Loucy (cell line): Measurements from ENCODE around the gene ATE1.

Experiments
- EZH2phosphoT487 ChIP-seq: fragments of 200-600 bp; IDR thresholded peaks from 2 replicates; pipeline ENCODE4 v1.6.1; 2018; ENCODE audit warnings: antibody characterized with exemption, mild to moderate bottlenecking, moderate library complexity, borderline replicate concordance
- TF ChIP-seq, protein P1 (sequence below): fragments of 200-600 bp; sonication (generic); conservative IDR thresholded peaks from 2 replicates; pipeline ENCODE4 v1.5.1; 2014; ENCODE audit warnings: mild to moderate bottlenecking, antibody characterized with exemption, low read length

DNA sequence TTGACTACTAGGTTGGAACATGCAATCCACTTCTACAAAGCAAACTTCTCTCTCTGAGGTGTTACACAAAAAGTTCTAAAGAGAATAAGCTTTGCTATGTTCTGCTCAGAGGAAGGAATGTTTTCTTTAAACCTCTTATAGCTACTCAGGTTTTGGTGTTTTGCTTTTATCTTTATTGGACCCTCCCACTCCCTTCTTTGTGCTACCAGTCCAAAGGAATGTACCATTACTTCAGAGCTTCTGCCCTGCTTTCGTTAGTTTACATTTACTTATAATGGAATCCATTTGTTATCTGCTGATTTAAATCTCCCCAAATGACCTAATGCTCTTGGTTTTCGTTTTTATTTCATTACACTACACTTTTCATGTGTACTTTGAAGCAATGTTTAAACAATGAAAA is 154.9 kb downstream of the ATE1 start:
- TF ChIP-seq, protein P1, sequence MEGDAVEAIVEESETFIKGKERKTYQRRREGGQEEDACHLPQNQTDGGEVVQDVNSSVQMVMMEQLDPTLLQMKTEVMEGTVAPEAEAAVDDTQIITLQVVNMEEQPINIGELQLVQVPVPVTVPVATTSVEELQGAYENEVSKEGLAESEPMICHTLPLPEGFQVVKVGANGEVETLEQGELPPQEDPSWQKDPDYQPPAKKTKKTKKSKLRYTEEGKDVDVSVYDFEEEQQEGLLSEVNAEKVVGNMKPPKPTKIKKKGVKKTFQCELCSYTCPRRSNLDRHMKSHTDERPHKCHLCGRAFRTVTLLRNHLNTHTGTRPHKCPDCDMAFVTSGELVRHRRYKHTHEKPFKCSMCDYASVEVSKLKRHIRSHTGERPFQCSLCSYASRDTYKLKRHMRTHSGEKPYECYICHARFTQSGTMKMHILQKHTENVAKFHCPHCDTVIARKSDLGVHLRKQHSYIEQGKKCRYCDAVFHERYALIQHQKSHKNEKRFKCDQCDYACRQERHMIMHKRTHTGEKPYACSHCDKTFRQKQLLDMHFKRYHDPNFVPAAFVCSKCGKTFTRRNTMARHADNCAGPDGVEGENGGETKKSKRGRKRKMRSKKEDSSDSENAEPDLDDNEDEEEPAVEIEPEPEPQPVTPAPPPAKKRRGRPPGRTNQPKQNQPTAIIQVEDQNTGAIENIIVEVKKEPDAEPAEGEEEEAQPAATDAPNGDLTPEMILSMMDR, result no peak
- TF ChIP-seq EZH2phosphoT487, result no peak
